GM21360 (cell line): Measurements from ENCODE around the gene SDK2.
"Not testable (repeated sequence)": the region's sequence is repeated elsewhere in the genome, so short reads cannot be mapped to it uniquely, and the experiment has no call there.

Experiments
- ATAC-seq: cut with Tn5 transposase; IDR thresholded peaks from one replicate; pipeline ENCODE4 v1.9.1; 2021; ENCODE audit warnings: mild to moderate bottlenecking, moderate library complexity; ENCODE audit not compliant: unreplicated experiment

SDK2 gene

DNA sequence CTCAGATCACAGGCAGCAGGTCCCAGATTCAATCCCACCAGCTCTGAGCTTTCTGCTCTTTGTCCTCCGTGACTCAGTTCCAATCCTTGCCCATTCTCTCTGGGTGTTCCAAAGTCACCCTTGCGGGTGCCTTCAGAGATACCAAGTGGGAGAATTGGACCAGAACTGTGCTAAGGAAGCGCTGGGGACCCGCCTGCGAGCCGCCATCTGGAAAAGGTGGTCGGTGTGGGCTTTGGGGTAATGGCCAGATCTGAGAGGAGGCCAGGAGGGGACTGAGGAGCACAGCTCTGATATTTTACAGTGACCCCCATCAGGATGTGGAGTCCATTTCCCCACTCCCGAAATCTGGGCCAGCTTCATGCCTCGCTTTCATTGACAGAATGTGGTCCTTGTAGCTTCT lies 152.6 kb downstream of the SDK2 start:
- no peak for ATAC-seq

DNA sequence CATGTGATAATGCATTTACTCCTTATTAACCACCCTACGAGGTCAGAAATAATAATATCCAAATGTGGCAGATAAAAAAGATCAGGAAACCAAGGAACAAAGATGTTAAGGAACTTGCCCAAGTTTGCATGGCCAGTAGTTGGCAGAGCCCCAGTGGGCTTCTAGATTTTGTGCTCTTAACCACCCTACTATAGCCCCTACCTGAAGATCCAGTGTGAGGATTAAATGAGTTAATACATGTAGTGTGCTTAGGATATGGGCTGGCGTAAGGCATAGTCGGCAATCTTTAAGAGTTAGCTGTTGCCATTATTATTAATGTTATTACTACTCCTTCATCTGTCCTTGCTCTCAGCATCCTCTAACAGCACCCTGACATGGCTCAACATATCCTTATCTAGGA lies 153.4 kb downstream of the SDK2 start:
- no peak for ATAC-seq

DNA sequence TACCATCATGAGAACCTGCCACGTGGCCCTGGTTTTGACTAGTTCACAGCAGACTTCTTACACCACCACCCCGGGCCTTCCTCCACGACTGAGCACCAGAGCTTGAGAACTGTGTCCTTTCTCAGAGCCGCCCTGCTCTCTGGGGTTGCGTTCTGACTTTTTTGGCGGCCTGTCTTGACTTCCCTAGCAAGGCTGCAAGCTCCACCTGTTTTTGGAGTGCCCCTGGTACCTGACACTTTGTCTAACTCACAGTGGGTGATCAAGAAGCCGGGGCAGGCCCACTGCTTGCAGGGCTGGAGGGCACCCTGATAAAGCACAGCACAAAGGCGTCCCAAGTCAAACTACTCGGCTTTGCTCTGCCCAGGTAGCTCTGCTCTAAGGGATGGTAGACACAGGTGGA lies 154.3 kb downstream of the SDK2 start:
- ATAC-seq, result no peak

DNA sequence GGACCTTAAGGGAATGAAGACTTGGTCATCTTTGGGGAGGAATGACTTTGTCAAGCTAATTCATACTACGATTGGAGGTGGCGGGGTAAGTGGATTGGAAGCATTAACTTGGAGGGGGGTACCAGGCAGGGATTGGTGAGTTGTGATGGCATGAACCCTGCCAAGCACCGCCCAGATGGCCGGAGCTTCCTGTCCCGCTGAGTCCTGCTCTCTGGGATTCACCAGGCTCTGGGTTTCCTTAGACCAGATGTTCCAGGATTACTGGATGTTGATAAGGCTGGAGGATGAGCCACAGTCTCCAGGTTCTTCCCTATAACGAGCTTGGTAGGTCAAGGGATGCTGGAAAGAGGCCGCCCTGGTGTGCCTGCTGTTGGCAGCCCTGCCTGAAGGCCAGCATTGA lies 154.9 kb downstream of the SDK2 start:
- ATAC-seq, result no peak

DNA sequence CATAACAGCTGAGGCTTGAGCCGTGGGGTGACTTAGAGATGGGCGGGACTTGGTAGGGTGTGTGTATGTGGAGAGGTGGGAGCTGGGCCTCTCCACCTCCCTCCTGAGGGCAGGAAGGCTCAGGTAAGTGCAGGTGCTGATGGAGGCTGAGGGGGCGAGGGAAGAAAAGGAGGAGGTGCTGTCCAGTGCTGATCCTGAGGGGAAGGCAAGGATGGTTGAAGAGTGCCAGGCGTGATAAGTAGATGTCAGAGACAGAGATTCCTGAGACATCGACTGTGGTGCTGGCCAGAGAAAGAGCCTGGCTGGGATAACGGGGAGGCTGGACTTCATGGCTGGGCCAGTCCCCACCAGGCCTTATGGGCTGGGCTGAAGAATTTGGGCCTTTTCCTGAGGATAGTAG lies 159.1 kb downstream of the SDK2 start:
- ATAC-seq, result no peak

DNA sequence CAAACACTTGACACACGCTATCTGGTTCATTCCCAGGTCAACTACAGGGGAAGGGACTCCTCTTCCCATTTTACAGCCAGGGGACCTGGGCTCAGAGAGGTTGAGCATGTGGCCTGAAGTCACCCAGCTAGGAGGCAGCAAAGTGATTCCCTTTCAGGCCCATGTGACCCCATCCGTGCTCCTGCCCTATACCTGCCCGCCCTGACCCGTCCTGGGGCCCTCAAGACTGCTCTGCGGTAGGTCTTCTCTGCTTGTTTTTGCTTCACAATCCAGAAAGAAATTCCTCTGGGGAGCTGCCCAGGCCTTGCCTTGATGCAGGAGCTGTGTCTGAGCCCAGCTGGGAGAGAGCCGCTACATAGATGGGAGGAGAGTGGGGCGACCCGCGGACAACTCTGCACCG lies 161.4 kb downstream of the SDK2 start:
- no peak for ATAC-seq

DNA sequence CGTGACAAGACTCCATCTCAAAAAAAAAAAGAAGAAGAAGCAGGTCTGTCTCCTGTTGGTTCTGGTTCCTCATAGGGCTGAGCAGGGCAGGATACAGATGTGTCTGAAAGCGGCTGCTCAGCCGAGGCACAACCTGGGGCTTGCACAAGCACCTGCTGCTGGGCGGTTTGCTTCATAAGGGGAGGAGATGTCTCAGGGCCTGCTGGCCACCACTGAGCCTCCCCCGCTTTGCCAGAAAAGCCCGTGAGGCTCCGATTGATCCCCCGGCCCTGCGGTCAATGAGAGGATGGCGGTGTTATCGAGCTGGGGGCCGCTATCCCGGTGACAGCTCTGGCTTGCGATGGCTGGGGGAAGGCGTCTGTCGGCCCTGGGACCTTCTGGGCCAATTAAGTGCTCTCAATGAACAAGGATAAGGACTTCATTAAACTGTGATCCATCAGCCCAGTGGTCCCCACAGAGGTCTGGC lies 162.0 kb downstream of the SDK2 start:
- ATAC-seq, result no peak

DNA sequence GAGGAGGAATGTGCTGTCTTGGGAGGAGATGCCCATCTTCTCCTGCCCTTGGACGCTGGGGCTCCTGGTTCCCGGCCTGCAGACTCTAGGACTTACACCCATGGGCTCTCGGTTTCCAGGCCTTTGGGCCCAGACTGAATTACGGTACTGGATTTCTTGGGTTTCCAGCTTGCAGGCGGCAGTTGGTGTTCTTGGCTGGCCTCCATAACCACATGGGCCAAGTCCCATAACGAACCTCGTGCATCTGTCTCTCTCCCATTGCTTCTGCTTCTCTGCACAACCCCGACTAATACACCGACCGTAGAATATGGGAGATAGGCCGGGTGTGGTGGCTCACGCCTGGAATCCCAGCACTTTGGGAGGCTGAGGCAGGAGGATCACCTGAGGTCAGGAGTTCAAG lies 162.6 kb downstream of the SDK2 start:
- ATAC-seq, result no peak

DNA sequence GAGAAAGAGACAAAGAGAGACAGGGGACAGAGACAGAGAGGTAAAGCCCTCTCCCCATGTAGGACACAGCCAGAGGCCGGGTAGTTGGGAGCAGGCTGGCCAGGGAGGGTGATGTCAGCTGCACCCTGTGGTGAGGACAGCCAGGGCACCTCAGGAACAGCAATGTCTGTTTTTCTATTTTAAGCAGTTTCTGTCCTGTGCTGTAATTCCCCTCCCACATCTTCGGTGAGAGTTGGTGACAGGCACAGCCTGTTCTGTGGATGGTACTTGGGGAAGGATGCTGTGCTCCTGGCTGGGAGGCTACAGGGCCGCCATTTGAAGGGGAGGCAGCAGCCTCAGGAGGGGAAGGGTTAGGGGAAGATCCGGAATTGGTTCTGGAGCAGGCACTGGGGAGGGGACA lies 163.5 kb downstream of the SDK2 start:
- peak; percentile 57 for ATAC-seq

DNA sequence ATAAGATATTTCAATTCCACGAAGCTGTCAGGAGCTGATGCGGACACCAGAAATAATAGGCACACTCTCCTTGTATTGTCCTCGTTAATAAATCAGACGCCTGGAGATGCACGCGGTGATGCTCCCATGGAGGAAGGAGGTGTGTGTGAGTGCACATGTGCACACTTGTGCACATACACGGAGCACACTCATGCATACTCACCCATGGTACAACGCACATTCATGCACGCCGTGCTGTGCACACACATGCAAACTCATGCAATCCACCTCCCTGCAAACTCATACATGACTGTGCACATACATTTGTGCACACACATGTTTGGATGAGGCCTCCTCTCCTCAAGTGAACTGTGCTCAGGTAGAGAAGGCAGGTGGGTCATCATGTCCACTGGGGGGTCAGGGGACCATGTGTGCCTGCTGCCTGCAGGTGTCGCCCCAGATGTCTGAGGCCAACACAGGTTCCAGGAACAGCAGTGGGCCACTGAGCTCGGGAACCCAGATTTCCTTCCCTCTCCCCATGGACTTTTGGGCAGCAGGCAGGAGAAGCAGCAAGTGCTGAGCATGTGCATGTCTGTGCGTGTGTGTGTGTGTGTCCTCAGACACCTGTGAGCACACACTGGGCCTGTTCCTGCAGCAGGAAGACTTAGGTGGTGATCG lies 165.3 kb downstream of the SDK2 start:
- ATAC-seq, result no peak

DNA sequence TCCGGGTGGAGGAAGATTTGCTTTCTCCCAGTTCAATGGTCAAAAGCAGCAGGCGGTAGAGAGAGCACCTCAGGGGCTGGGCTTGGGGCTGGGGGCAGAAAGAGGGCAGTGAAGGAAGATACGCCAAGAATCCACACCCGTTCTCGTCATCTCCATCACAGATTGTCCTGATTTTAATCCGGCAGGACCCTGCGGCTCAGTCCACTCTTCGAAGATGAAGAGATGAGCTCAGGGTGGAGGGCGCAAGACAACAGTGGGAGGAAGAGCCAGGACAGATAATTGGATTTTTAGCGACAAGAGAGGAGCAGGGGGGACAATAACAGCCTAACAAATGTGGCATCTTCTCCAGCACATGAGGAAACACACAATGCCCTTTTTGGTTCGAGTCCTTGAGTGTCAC lies 165.9 kb downstream of the SDK2 start:
- ATAC-seq, result no peak

DNA sequence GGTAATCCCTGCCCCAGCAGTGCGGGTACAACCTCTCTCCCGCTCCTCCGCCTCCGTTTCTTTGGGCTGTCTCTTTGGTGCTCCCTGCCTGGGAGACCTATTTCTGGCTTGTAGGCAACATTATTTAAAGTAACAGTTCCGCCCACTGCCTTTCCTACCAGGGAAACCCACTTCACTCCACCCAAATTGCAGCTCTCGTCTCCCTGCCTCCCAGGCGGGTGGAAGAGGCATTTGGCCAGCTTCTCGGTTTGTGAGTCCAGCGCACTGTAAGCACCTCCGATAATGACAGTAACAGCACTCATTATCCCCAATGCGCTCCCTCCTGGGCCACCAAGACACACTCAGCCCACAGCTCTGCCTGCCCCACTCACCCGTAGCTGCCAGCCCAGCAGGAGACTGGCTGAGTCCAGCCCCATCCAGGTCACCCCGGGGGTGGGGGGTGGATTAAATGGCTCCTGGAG lies 167.3 kb downstream of the SDK2 start:
- no peak for ATAC-seq

DNA sequence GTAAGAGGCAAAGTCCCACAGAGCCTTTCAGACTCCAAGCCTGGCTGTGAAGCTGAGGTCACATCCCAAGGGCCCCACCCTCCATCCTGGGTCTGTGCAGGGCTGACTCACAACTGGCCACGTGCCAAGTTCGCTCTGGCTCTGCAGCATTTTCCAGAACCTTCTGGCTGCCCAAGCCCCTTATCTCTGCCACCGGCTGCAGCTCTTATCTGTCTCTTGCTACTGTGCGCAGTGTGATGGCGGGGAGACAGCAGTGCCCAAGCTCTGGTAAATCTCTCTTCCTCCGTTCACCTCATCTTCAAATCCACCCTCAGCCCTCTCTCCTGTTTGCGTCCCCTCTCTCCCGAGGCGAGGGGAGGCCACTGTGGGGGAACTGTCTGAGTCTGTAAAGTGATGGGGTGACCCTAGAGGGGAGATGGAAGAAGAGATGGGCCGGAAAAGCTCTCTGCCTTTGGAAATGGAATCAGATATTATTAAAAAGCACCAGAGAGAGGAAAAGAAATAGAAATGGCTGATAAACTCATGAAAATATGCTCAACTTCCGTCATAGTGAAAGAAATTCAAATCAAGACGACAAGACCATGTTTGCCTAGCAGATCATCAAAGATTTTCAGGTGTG lies 169.8 kb downstream of the SDK2 start:
- ATAC-seq, result no peak

DNA sequence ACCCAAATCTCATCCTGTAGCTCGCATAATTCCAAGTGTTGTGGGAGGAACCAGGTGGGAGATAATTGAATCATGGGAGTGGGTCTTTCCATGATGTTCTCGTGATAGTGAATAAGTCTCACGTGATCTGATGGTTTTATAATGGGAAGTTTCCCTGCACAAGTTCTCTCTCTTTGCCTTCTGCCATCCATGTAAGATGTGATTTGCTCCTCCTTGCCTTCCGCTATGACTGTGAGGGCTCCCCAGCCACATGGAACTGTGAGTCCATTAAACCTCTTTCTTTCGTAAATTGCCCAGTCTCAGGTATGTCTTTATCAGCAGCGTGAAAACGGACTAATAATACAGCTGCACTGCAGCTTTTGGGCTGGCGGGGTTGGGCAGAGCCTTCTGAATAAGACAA lies 171.5 kb downstream of the SDK2 start:
- ATAC-seq, result not testable (repeated sequence)

DNA sequence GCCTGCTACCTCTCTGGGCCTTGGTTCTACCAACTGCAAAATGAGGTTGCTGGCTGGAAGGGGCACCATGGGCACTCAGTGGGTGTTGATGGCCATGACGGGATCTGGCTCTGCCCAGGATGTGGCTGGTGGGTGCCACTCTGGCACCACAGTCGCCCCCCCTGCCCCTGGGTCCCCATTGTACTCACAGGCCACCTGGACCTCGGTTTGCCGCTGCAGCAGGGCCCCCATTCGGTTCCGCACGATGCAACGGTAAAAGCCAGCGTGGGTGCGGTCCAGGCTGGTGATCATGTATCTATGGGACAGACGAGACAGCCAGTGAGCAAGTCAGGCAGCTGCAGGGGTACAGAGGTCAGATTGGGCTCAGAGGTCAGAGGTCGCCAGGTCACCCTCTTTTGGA lies 172.3 kb downstream of the SDK2 start:
- ATAC-seq, result no peak

DNA sequence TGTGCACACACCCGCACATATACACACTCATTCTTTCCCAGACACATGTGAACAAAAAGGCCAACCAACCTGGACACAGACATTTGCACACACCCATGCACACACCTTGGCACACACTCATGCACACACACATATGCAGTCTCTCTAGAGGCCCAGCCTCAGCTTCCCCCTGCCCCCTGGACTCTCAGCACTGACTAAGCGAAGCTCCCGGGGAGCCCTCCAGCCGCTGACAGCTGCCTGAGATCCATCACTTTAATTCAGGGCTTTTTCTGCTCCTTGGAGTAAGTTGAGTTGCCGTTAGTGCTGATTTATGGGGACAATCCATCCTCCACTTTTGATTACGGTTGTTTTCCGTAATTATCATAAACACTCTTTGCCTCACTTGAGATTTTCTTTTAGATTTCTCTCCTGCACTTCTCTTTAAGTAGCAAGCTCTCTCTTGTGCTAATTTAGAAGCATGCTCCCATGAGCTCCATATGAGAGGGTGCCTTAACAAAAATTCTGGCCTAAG lies 173.9 kb downstream of the SDK2 start:
- no peak for ATAC-seq

DNA sequence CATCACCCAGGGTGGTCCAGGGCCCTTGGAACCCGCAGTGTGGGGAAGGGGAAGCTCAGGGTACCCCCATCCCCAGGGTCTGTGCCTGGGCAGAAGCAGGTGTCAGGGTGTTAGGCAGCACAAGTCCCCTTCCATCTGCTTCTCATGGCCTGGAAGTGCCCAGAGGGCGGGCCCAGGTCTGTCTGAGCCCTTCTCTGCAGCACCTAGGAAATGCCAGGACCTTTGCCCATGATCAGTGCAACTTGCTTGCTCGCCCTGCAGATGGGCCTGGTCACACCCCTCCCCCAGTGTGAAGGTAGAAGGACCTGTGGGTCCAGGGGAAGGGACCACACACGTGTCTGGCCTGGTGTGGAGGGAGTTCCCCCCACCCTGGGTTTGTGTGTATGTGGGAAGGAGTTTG lies 174.9 kb downstream of the SDK2 start:
- ATAC-seq, result no peak

DNA sequence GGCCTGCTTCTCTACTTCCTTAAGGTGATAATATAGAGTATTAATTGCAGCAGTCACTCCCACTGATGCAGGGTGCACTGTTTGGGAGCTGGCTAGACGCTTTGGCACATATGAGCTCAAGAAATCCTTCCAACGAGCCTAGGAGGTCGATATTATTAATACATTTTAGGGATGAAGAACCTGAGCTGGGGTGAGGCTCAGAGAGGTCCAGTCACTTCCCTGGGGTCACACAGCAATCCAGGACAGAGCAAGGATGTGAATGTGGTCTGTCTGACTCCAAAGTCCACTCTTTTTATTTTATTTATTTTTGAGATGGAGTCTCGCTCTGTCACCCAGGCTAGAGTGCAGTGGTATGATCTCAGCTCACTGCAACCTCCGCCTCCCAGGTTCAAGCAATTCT lies 176.0 kb downstream of the SDK2 start:
- ATAC-seq, result no peak

DNA sequence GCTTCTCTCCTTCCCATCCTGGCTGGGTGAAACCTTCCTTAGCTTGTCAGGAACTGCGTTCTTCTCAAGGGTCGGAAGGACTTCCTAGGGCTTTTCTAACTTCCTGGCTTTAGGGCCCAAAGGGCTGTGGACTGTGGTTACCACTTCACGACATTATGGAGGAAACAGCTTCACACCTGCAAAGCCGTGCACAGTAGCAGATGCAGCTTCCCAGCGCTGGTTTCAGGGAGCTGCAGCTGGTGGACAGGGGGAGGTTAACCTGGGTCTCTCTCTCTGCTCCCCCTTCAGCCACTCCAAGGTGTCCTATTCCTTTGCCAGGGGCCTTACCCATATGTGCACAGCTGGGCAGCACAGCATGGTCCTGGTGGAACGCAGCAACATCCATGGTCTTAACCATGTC lies 176.6 kb downstream of the SDK2 start:
- no peak for ATAC-seq

DNA sequence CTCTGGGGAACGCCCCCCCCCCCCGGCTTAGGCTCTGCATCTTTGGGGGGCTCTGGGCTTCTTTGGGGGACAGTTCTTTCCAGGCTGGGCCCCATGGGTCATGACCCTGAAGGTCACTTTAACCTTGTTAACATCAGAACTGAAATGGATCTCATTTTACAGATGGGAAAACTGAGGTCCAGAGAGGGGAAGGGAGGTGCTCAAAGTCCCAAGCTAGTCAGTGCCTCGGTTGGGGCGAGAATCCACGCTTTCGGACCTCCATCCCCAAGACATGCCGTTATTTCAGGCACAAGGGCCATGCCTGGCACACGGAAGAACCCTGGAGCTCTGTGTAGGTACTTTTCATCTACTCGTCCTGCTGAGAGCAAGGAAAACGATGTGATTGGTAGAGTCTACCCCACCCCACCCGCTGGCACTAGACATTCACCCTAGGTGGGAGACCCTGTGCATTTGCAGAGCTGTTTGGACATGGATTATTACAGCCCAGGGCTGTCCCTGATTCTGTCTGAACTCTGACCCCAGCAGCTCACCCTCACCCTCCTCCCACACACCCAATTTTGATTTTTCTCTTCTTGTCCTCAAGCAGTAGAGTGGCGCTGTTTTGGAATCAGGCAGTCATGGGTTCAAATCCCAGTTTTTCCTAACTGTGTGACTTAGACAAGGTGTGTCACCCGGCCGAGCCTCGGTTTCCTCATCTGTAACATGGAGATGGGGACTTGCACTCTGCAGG lies 177.4 kb downstream of the SDK2 start:
- ATAC-seq, result no peak

DNA sequence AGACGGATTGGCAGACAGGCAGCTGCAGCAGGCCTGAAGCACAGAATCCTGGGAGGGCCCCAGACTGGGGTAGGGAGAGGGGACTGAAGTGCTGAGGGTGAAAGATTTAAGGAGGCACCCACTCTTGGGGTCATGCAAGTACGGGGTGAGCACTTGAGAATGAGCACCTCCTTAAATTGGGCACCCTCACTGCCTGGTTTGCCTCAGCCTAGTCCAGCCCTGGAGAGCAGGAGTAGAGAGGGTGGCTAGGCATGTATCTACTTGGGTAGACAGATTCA lies 178.4 kb downstream of the SDK2 start:
- no peak for ATAC-seq
